GM19438 (cell line): ENCODE data around the gene PHACTR3.

ENCODE experiments used
- ATAC-seq: cut with Tn5 transposase; IDR thresholded peaks from one replicate; pipeline ENCODE4 v1.9.1; 2021; ENCODE audit warnings: low read depth; ENCODE audit not compliant: unreplicated experiment

Gene PHACTR3

DNA sequence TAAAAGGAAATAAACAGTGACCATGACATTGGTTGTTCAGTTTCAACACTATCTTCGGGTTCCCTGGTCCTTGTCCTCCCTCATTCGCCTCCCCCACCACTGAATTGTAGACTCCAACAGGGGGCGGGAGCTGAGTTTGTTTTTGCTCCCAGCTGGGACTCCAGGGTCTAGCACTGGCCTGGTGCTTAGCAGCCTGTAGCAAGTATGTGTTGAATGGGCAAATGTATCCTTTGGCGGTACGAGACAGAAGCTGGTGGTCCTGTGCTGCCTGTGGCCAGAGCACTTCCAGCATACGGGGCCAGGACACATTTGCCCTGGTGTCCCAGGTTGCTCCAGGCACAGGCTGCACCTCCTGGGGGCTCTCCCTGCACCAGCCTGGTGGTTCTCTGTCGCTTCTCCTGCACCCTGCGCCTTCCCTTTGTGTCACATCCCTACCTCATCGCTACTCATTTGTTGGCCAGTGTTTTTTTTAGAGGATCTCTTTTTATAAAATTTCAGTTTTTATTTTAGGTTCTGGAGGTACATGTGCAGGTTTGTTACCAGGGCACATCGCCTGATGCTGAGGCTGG, 40.1 kb downstream of the PHACTR3 start:
- ATAC-seq = no peak

DNA sequence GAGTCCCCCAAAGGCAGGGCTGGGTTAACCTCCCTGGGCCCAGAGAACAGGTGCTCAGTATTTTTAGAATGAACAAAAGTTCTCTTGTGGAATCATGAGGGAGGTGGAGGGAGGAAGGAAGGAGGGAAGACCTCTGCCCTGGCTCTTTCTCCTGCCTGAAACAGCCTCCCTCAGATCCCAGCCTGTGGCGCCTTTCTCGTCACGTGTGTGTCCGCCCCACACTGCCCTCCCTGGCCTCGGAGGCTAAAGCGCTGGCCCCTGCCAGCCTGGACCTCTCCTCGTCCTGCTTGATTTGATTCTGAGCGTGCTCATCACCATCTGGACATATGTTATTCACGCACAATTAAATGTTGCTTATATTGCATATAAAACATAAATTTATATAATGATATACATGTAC, 40.9 kb downstream of the PHACTR3 start:
- ATAC-seq = no peak

DNA sequence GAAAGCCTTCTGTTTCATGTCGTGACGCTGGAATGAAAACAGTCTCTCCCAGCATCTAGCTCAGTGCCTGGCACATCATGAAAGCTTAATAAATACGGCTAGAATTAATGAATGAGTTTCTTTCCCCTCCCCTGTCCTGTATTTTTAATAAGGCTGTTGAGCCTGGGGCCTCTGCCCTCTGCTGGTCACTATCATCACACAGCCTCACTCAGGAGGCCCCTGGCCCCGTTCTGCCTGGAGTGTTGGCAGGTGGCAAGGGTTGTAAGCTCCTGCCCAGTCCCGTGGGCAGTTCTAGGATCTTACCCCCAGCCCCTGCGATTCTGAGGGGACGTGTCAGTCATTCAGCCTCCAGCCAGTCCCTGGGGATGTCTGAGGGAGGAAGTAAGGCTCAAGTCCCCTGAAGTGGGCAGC, 41.4 kb downstream of the PHACTR3 start:
- ATAC-seq = no peak

DNA sequence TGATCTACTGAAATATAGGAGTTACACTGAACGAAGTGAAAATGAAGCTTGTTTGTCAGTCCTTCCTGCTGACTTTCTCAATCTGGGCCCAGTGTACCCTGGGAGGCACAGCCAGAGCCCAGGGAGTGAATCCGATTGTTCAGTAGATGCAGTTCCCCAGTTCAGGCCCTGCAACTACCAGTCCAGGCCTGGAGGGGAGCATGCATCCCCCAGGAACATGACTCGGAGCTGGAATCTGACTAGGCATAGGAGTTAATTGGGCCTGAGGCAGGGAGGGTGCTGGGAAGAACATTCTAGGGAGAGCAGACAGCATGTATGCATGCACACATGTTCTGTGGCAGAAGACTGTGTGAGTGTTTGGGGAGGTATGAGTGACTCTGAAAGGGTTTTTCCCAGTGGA, 42.1 kb downstream of the PHACTR3 start:
- ATAC-seq = no peak

DNA sequence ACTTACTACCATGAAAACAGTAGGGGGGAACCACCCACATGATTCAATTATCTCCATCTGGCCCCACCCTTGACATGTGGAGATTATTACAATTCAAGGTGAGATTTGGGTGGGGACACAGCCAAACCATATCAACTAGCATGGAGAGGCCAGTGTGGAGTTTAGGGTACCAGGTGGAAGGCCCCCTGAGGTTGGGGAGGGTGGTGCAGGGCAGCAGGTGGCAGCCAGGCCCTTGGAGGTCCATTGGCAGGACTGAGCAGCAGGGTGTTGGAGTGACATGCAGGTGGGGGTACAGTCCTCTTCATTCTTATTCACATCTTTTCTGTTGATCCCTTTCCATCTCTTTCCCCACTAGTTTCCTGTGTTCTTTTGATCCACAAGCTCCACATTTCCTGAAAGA, 42.9 kb downstream of the PHACTR3 start:
- ATAC-seq = no peak

DNA sequence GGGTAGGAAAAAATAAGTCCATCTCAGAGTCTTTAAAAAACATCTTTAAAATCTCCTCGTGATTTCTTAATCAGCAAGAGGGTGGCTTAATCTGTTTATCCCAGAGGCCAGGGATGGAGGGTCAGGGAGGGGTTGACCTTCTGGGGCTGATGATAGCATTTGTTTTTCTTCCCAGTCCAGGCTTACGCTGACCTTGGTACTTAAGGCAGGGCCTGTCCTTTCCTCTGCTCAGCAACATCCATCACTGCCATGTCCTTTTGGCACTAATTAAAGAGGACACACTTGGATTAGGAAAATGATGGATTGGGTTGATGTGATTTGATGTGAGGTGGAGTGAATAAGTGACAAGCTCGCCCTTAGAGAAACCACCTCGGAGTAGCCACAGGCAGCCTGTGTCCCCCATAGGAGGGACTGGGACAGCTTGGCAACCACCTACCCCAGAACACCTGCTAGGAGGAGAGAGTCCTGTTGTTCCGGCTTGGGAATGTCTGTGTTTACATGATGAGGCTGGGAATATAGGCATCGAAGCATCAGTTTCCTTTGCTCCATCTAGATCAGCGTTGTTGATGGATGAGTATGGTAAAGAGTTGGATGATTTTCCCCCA, 44.2 kb downstream of the PHACTR3 start:
- ATAC-seq = no peak

DNA sequence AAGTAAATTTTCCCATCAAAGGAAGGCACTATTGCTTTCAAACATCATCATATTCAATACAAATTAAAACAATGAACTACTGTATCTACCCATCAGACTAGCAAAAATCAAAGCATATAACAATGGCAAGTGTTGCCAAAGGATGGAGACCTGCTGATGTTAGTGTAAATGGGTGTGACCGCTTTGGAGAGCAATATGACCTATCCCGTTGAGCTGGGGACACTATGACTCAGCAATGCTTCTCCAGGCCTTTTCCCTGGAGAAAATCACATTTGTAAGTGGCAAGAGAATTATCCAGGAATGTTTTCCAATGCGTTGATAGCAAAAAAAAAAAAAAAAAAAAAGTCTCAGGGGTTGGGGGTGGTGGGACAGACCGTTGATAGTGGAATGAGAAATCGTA, 46.1 kb downstream of the PHACTR3 start:
- no peak for ATAC-seq

DNA sequence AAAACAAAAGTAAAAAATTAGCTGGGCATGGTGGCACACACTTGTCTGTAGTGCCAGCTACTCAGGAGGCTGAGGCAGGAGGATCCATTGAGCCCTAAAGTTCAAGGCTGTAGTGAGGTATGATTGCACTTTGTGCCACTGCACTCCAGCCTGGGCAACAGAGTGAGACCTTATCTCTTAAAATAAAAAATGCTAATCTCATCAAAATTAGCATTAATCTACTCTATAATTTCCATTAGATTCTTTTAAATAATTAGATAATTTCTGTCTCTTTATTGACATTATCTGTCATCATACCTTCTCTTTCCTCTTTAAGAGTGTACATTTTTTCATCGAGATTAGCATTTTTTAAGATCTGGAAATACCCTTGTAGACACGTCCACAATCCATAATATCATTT, 48.0 kb downstream of the PHACTR3 start:
- no peak for ATAC-seq

DNA sequence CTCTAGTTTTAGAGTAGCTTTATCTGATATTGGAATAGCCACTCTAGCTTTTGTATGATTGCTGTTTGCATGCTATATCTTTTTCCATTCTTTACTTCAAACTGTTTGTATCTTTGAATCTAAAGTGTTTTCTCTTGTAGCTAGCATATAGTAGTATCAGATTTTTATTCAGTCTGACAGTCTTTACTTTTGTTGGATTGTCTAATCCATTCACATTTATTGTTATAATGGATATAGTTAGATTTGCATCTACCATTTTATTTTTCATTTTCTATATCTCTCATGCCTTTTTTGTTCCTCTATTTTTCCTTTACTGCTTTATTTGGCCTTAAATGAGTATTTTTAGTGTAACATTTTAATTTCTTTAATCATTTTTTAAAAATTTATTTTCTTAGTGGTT, 52.1 kb downstream of the PHACTR3 start:
- ATAC-seq = no peak

DNA sequence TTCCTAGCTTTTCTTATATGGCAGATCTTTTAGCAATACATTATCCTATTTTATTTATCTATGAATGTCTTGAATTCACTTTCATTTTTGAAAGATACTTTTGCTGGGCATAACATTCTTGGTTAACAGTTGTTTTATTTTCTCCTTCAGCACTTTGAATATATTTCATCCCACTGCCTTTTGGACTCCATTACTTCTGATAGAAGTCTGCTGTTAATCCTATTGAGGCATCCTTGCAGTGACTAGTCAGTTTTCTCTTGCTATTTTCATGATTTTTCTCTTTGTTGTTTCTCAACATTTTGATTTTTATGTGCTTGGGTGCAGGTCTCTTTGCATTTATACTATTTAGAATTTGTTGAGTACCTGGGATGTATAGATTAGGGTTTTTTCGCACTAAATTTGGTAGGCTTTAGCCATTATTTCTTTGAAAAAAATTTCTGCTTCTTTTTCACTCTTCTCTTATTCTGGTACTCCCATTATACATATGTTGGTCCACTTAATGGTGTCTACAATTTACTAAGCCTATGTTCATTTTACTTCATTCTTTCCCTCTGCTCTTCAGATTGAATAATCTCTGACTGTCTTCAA, 53.2 kb downstream of the PHACTR3 start:
- no peak for ATAC-seq

DNA sequence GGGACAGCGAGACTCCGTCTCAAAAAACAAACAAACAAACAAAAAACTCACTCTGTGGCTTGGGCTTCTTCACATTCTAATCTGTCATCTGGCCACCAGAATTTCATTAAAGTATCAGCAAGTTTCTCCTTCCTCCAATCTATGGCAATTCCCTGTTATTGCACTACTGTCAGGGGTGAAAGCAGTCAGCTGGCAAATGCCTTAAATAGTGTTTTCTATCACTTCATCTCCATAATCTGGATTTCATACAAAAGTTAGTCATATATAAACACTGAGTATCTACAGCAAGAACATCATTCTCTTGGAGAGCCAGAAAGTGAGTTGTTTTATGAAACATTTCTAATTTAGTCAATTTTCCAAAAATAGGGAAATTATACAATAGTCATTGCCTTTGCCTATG, 56.1 kb downstream of the PHACTR3 start:
- no peak for ATAC-seq

DNA sequence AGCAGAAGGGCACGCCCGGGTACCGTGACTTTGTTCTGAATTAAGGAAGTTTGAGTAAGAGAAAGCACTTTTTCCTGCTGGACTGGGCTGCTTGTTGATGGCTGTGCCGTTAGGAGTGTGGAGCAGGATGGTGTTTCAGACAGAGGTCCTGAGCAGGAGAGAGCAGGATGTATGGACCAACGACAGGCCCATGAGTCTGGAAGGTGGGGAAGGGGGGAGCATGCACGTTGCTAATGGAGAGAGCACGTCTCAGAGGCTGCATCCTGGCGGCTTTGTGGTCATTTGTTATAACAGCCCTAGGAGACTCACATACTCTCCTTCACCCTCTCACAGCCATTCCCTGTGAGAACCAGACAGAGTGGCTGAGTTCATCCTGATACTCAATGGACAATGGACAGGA, 56.8 kb downstream of the PHACTR3 start:
- ATAC-seq = no peak

DNA sequence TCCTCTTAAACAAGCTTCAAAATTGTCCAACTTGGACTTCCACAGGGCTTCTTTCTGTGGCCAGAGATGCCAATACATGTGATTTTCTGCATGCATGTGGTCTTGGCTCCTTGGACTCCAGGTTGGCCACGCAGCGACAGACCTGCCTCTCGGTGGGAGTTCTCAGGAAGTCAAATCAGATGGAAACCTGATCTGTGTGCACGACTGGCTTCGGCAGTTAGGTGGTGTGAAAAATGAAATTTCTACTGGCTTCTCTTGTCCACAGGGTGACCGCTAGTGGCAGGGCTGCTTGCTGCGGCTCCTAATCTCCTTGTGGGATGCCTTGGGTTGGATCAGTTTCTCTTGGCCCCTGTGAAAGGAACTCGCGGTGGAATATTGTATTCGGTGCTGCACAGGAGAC, 57.3 kb downstream of the PHACTR3 start:
- ATAC-seq = no peak

DNA sequence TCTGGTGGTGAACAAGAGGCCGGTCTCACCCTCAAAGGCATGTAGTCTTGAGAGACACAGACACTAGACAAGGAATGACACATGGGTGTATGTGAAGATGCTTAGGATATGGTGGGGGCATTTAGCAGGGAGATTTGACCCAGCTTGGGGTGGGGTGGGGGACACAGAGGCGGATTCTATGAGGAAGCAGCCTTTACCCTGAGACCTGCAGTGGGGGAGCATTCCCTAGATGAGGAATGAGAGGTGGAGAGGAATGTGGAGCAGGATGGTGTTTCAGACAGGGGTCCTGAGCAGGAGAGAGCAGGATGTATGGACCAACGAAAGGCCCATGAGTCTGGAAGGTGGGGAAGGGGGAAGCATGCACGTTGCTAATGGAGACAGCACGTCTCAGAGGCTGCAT, 57.8 kb downstream of the PHACTR3 start:
- no peak for ATAC-seq

DNA sequence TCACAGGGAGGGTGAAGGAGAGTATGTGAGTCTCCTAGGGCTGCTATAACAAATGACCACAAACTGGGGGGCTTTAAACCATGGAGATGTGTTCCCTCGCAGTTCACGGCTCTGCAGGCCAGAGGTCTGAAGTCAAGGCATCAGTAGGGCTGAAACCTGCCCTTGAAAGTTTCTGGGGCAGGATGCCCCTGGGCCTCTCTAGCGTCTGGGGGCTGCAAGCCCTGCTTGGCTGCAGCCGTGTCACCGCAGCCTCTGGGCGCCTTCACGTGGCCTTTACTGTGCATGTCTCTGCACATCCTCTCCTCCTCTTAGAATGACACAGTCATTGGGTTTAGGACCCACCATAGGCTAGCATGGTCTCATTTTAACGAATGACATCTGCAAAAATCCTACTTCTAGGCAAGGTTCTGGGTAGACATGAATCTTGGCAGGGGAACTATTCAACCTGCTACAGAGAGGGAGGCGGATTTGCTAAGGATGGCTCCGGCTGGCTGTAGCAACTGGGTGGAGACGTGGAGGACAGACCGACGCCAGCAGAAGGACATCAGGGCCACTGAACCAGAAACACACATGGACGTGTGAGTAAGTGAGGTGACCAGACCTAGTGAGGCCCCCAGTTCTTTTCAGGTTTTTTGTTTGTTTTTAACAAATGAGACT, 58.6 kb downstream of the PHACTR3 start:
- ATAC-seq = no peak

DNA sequence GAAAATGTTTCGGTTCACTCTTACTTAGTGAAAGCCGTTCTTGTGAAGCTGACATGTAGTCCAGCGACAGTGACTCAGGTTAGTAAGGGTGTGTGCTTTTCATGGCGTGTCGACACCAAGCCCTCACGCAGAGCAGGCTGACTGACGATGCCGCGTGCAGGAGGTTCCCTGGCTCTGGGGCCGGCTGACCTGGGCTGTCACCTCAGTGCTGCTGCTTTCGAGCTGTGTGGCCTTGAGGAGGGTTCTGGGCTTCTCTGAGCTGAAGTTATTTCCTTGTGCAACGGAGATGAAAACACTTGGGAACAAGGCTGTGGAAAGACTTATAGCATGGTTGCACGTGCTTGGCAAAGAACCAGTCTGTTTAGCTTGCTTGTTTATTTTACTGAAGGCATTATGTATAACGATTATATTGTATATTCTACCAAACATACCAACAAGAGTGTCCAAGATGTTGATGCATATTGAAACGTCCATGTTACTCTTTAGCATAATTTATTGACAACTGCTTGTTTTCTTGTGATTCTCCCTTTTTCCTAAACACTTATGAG, 59.2 kb downstream of the PHACTR3 start:
- no peak for ATAC-seq

DNA sequence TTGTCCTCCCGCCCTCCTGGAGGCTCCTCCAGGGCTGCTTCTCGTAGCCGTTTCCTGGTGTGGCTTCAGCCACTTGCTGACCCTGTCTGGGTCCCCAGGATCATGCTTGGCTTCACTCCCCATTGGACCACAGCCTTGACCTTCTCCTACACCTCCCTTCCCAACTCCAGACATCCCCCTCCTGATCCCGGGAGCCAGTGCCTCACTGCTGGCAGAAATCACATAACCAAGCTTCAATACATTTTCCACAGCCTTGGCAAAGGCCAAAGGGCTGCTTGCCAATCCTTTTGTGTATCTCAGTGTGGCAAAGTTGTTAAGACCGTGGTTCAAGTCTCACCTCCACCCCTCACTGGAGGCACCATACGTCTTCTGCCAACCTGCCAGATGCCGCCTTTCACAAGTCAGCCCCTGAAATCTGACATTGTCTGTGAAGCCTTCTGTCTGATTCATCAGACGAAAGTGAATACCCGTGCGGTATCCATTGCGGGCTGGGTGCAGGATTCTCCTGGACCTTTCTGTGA, 60.1 kb downstream of the PHACTR3 start:
- no peak for ATAC-seq

DNA sequence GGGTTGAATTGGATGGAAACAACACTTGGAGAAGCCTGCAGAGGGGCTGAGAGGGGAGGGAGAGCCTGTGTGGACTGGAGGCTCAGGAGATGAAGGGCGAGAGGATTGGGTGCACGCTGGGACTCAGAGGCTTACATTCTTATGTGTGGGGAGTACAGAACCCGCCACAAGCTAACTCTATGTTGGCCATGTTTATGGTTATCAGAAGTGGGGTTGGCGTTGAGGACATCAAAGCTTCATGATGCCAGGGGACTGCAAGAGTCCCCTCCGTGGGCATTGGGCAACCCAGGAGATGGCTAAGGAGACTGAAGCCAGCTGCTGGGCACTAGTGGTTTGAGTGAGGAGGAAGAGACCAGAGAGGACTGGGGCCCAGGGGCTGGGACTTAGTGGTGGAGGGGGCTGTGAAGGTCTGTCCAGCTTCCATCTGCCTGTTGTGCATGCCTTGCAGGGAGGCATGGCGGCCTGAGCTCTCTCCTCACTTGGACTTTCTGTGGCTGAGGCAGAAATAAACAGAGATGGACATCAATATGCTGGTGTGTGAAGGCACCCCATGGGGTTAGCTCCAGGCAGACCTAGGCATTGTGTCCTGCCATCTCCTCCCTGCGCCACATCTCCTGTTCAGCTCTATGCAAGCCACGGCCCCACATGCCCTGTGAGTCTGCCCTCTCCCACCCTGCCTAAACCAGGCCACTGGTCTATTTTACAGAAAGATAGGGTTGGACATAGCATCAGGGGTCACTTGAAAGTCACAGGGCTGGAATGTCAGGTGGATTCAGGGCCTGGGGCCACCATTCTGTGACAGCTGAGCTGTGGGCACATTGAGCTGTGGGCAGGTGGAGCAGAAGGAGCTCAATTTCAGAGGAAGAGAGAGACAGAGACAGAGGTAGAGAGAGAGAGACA, 61.6 kb downstream of the PHACTR3 start:
- no peak for ATAC-seq

DNA sequence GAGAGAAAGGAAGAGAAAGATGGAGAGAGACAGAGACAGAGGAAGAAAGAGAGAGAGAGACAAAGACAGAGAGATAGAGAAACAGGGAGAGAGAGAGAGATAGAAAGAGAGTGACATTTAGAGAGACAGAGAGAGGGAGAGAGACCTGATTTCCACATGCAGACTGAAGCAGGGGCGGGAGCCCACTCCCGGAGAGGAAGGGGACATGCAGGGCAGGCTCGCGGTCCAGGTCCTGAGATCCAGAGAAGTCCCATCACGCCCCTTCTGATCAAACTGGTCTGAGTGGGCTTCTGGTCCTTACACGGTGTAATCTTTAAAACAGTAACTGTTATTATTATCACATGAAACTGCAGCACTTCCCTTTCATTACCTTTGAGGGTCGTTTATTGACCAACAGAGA, 62.2 kb downstream of the PHACTR3 start:
- ATAC-seq = no peak

DNA sequence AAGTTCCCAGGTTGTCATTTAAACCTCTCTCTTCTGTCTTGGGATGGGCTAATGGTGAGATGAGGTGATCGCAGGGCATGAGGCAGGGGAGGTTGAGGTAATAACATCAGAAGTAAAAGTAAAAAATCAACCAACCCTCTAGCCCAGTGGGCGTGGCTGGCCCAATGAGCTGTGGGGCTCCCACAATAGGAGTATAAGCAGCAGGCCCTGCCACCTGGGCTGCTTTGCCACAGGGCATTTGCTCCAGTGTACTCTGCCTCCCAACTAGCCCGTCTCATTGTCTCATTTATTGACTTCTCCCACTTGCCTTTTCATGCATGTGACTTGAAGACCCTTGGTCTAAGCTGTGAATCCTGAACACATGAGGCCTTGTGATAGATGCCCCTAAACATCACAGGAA, 62.8 kb downstream of the PHACTR3 start:
- no peak for ATAC-seq
